Activated CD4-positive, alpha-beta T cell treated with anti-CD3 and anti-CD28 coated beads, Interleukin-2, amount 50 U/mL, for 24 hours (primary cell): ENCODE measurements around the gene MBOAT1.
"Not testable (repeated sequence)": the region's sequence is repeated elsewhere in the genome, so short reads cannot be mapped to it uniquely, and the experiment has no call there.

Experiments used
- DNase-seq, 2 donors: peaks; one replicate each; pipeline ENCODE4 v3.0.0-alpha.2; 2020; ENCODE audit warnings: low read depth in 1 of 2, low spot score in 1 of 2

The MBOAT1 gene

DNA sequence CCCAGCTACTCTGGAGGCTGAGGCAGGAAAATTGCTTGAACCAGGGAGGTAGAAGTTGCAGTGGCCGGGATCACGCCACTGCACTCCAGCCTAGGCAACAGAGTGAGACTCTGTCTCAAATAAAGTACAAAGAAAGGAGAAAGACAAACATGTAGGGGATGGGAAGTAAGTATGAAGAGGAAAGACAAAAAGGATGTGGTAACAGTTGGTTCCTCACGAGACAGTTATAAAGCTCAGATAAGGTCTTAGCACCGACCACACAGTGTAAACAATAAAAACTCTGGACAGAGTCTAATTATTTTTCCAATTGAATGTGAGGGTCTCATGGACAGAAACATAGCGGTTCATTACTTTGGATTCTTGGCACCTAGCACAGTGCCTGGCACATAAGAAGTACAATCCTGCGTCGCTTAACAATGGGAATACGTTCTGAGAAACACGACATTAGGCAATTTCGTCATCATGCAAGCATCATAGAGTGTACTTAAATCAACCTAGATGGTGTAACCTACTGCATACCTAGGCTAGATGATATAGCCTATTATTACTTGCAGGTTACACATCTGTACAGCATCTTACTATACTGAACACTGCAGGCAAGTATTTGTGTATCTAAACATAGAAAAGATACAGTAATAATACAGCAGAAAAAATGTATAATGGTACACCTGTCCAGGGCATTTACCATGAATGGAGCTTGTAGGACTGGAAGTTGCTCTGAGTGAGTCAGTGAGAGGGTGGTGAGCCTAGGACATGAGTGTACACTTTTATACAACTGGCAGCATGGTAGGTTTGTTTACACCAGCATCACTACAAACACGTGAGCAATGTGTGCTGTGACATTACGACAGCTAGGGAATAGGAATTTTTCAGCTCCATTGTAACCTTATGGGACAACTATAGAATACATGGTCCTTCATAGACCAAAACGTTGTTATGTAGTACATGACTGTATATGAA is 38.2 kb downstream of the MBOAT1 start:
- DNase-seq = no peak

DNA sequence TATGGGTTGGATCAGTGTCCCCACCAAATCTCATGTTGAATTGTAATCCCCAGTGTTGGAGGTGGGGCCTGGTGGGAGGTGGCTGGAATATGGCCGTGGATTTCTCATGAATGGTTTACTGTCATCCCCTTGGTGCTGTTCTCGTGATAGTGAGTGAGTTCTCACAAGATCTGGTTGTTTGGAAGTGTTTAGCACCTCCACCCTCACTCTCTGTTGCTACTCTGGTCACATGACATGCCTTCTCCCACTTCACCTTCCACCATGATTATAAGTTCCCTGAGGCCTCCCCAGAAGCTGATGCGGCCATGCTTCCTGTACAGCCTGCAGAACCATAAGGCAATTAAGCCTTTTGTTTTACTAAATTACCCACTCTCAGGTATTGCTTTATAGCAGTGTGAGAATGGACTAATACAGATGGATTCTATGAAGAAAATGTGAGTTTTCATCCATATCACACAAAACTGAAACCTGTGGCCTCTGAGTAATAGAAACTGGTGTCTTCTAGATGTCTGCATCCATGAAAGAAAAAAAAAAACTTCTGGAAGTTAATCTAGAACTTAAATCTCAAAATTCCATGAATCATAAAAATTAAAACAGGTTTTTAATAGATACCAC is 39.3 kb downstream of the MBOAT1 start:
- DNase-seq = no peak

DNA sequence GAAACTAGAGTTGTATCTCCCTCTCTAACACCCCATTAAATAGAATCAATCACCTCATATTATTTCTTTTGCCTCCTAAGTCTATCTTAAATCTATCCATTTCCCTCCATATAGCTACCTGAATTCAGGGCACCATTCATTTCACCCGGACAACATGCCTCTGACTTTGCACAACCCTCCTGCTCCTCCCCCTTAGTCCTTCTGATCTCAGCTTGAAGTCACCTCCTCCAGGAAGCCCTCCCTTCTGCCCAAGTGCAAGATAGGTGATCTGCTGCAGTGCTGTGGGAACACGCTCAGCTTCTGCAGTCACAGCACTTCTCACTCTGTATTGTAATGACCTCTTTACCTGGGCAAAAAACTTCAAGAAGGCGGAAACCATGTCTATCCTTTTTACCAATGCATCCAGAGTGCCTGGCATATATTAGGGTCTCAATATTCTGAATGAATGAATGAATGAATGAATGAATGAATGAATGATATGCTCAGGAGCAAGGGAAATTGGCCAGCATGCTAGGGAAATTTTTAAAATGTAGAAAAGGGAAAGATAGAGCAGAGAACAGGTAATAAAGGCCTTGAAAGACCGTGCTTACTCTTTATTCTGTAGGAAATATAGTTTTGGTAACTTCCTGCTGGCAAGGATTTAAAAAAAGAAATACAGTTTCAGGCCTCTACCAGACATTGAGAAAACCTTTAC is 41.7 kb downstream of the MBOAT1 start:
- no peak for DNase-seq

DNA sequence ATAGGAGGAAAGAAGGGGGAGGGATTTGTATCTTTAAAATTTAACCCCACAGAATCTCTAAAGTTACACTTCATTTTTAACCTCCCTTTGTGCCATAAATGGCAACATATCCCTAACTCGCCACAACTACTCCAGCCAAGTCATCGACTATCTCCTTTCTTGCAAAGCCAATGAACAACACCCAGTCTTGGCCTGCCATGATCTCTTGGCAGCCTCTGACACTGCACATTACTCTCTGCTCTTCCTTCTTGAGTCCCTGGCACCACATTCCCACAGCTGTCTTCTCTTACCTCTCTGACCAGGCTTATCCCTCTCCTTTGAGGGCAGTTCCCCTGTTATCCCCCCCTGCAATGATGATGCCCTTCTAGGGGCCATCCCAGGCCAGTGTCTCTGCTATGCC is 42.5 kb downstream of the MBOAT1 start:
- DNase-seq = no peak

DNA sequence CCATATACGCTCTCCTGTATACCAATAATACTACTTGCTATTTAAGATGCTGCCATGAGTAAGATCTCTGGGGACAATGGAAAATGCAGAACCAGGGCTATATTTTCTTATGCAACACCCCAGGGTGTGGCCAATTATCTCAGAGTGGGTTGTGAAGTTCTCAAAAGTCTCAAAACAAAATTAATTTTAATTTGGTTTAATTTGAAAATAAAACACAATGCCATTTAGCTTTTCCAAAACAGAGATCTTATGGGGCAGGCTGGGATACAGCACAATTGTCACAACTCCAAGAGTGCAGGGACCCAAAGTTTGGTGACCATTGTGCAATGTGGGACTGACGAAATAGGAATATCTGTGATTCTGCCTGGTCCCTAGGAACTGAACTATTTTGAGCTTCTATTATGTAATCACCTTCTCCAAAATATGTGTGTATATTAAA is 43.1 kb downstream of the MBOAT1 start:
- DNase-seq = no peak

DNA sequence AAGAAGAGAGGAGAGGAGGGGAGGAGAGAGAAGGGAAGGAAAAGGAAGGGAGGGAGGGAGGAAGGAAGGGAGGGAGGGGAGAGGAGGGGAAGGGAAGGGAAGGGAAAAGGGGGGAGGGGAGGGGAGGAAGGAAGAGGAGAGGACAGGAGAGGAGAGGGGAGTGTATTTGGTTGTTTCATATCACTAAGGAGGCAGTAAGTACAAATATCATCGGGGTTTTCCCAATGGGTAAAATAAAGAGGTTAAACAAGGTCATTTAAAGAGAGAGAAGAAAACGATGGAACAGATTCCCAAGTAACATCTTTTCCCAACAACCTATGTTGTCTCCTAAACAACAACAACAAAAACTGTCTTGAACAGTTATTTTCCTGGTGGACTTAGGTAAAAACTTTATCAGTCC is 43.6 kb downstream of the MBOAT1 start:
- no peak for DNase-seq

DNA sequence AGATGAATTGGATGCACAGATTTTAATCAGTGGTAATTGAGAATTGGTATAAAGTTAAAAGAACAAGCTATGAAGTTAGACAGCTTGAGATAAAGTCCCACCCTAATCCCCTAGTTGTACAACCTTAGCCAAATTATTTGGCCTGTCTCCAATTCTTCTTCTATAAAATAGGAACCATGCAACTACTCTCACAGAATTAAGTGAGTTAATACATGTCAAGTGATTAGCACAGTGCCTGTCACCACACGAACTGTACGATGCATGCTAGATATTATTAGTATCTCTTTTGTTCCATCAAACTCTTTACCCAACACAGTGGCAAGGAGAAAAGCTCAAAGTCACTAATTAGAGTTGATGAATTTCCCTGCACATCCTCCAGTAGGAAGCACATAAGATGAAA is 44.7 kb downstream of the MBOAT1 start:
- no peak for DNase-seq

DNA sequence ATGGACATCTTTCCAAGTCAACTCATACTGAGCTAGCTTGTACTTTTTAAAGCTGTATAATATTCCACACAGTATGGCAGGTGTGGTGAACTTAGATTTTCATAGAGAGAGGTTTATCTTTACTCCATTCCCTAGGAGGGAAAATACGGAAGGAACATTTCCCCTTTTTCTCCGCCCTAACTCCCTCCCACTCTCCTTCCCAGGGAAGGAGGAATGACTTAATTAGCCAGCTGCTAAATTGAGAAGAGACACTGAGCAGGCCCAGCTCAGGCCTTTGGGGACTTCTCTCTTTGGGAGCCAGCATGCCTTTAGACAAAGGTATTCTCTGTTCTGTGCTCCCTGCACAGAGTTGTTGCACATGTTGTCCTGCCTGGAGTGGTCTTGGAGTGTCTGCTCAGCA is 46.1 kb downstream of the MBOAT1 start:
- no peak for DNase-seq

DNA sequence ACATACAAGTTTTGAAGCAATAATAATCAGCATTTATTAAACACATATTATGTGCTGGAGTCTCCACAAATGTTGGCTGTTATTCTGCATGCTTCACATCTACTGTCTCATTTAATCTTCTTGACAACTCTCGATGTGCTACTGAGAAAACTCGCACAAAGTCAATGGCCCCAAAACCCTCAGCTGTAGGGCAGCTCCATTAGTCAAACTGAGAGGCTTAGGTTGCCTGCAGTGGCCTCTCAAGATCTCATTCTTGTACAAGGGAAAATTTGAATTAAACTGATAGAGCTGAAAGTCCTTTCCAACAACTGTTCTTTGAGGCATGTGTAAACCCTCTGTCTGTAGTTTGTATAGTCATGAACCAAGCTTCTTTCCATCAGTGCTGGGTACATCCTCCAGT is 49.8 kb downstream of the MBOAT1 start:
- DNase-seq = no peak

DNA sequence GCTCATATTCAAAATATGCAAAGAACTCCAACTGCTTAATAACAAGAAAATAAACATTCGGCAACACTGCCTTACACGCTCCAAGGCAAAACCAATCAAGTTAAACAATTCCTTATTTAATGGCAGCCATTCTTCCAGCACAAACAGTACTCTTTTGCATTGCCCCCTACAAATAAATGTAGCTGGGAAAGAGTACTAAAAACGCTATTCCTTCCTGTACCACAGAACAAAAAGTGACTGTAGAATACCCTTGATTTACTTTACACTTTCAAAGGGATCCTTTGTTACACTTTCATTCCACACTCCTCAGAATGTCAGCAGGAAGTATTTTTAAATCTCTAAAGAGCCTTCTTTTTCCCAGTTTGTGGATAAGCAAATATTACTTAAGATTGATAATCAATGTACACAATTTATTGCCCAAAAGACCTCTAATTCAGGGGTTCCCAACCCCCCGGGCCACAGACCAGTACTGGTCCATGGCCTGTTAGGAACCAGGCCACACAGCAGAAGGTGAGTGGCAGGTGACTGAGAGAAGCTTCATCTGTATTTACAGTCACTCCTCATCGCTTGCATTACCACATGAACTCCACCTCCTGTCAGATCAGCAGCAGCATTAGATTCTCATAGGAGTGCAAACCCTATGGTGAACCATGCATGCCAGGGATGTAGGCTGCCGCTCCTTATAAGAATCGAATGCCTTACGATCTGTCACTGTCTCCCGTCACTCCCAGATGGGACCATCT is 51.6 kb downstream of the MBOAT1 start:
- no peak for DNase-seq

DNA sequence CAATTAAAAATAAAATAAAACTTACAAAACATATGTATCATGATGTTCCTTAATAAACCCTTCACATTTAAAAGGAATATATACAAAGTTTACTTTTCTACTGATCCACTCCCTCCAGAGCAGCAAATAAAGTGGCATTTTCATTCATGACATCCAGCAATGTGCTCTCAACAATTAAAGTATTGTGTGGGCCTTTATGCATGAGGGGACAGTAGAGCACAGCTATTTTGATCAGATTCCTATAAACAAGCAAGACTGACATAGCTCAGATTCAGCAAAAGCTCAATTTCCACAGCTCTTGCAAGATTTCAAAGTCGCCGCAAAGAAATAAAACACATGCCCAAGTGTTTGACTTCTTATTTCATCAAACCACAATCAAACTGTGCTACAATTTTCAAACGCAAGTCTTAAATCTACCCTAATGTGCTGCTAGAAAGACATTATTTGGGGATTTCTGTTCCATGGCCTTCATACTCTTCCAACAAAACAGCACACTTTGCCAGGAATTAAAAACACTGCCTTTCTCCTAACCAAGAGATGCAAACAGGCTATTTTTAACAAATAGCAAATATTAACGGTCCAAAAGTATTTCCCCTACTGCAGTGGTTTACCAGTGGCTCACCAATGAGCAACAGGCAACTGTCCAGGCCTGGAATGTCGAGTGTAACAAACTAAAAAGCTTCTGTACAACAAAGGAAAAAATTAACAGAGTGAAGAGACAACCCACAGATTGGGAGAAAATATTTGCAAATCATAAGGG is 52.3 kb downstream of the MBOAT1 start:
- DNase-seq = no peak

DNA sequence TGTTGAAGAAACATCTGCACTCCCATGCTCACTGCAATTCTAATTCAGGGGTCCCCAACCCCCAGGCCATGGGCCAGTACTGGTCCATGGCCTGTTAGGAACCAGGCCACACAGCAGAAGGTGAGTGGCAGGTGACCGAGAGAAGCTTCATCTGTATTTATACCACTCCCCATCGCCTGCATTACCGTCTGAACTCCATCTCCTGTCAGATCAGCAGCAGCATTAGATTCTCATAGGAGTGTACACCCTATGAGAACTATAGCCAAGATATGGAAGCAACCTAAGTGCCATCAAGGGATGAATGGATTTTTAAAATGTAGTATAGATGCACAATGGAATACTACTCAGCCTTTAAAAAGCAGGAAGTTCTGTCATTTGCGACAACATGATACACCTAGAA is 53.2 kb downstream of the MBOAT1 start:
- DNase-seq = no peak

DNA sequence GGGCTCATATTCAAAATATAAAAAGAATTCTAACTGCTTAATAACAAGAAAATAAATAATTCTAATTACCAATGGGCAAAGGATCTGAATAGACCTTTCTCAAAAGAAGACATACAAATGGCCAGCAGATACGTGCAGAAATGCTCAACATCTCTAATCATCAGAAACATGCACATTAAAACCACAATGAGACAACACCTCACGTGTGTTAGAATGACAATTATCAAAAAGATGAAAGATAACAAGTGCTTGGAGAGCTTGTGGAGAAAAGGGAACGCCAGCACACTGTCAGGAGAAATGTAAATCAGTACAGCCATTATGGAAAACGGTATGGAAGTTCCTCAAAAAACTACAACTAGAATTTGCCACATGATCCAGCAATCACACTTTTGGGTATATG is 53.6 kb downstream of the MBOAT1 start:
- no peak for DNase-seq

DNA sequence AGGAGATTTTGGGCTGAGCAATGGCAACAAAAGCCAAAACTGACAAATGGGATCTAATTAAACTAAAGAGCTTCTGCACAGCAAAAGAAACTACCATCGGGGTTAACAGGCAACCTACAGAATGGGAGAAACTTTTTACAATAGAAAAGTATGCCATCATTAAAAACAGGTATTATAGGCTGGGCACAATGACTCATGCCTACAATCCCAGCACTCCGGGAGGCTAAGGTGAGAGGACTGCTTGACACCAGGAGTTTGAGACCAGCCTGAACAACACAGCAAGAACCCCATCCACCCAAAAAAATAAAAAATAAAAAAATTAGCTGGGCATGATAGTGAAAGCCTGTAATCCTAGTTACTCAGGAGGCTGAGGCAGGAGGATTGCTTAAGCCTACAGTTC is 55.4 kb downstream of the MBOAT1 start:
- no peak for DNase-seq

DNA sequence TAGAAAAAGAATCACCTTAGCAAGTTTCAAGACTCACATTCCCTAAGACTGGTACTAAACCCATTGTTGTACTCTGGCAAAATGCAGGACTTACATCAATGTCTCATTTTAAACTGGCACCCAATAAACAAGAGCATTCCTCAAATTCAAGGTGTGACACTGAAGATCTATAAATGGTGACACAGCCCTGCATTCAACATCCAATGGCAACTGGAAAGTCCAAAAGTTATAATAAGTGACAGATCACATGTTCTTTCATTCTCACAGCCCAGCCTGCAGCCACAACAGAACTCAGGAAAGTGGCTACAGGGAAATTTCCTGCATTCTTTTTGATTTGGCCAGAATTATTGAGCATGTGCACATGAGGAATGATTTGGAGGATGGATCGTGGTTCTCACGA is 57.5 kb downstream of the MBOAT1 start:
- no peak for DNase-seq

DNA sequence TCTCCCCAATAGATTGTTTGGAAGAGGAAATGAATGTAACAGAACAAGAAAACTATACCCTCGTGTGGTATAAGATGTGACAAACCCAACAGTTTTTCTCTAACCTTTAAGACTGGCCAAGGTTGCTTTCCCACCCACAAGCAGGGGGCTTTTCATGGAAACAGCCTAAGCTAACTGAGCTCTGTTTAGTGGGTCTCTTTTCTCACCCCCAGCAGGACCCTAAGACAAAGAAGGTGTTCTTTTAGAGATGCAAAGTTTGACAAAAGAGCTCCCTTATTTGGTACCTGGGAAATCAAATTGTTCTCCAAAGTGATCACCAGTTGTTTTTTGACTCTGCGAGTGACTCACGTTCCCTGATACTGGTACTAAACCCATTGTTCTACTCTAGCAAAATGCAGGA is 59.1 kb downstream of the MBOAT1 start:
- DNase-seq = no peak

DNA sequence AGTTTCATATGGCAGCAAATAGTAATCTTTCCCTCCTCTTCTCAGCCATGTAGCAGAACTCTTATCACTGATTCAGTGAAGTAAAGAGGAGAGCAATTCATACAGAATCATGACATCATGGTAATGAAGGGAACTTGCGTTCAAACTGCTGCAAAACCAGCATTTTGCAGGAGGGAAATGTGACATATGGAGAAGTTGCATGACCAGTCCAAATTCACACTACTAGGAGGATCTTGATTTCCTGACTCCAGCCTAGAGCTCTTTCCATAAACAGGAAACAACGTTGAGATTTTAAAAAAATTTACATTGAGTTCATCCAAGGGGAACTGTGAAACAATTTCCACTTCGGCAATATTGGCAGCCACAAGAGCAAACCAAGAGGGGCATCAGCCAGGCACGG is 63.8 kb downstream of the MBOAT1 start:
- DNase-seq = no peak

DNA sequence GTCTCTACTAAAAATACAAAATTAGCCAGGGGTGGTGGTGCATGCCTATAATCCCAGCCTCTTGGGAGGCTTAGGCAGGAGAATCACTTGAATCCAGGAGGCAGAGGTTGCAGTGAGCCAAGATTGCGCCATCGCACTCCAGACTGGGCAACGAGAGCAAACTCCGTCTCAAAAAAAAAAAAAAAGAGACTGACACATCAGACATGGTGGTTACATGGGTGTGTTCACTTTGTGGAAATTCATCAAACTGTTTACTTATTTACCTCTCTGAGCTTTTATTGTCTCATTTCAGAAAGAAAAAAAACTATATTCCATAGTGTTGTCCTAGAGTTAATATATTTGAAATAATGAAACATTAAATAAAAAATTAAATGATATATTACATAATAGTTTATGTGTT is 64.8 kb downstream of the MBOAT1 start:
- no peak for DNase-seq

DNA sequence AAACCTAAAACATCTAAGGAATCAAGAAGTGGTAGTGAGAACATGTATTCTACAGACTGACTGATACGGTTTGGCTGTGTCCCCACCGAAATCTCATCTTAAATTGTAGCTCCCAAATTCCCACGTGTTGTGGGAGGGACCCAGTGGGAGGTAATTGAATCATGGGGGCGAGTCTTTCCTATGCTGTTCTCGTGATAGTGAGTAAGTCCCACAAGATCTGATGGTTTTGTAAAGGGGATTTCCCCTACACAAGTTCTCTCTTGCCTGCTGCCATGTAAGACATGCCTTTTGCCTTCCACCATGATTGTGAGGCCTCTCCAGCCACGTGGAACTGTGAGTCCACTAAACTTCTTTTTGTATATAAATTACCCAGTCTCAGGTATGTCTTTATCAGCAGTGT is 65.4 kb downstream of the MBOAT1 start:
- DNase-seq = not testable (repeated sequence)

DNA sequence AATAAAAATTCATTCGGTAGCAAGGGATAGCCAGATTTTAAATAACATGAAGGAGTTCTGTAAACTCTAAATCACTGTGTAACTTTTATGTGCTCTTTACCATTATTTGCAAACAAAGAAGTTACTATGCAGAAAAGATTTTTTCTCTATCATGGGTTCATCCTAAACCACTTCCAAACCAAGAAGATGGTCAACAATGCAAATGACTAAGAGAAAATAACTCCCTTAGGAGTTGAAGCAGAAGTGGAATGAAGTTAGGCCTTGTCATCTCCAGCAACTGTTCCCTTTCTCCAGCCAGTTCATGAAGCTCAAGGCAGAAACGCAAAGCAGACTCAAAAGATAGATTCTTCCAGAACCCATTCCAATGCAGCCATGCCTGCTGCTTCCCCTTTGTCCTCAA is 66.0 kb downstream of the MBOAT1 start:
- no peak for DNase-seq

DNA sequence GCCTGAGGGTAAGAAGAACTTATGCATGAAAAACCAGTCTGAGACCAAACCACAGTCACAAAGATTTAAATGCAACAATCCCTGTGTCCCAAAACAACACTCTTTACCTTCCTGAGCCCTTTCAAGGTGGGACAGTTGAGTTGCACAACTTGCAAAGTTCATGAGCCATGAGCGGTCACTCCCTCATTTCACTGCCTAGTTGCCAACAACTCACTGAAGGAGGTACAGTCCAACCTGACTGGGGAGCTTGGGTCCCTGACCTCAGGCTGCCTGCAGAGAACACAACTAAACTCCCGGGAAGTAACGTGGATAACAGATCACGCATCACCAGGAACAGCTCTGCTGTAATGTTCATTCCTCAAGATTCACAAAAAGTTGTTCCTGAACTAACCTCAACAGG is 69.4 kb downstream of the MBOAT1 start:
- DNase-seq = no peak
